HepG2 (cell line): ENCODE data around the gene CHMP5. TPM values are rescaled to one million over a fixed set of nuclear protein-coding genes. Genes with fewer than 3 reads are reported as not detected.

ENCODE experiments used
- ATF3 ChIP-seq: sonication (generic); formaldehyde crosslinking; IDR thresholded peaks from 2 replicates; pipeline ENCODE4 v1.4.0; 2020; ENCODE audit warnings: missing genetic modification reagents
- ATRX ChIP-seq: sonication (generic); formaldehyde crosslinking; IDR thresholded peaks from 2 replicates; pipeline ENCODE4 v1.4.0; 2020; ENCODE audit warnings: missing genetic modification reagents, borderline replicate concordance
- EED ChIP-seq: sonication (generic); formaldehyde crosslinking; IDR thresholded peaks from 2 replicates; pipeline ENCODE4 v1.5.0; 2020; ENCODE audit warnings: mild to moderate bottlenecking, missing genetic modification reagents
- FOXP1 ChIP-seq, 2 experiments: fragments of 450-650 bp in 1 of 2; IDR thresholded peaks; 2 replicates each; pipeline ENCODE4 v1.6.1; 2017 to 2018; ENCODE audit warnings: antibody characterized with exemption in 1 of 2
- HDAC2 ChIP-seq: sonication (generic); formaldehyde crosslinking; IDR thresholded peaks from 2 replicates; pipeline ENCODE4 v1.4.0; 2020; ENCODE audit warnings: missing genetic modification reagents
- HNRNPL ChIP-seq: fragments of 200-400 bp; formaldehyde crosslinking; IDR thresholded peaks from 2 replicates; pipeline ENCODE4 v1.6.1; 2017; ENCODE audit warnings: mild to moderate bottlenecking, low read depth, low read length
- HOXA3 ChIP-seq: sonication (generic); formaldehyde crosslinking; IDR thresholded peaks from 2 replicates; pipeline ENCODE4 v1.5.0; 2020; ENCODE audit warnings: missing genetic modification reagents
- JDP2 ChIP-seq: sonication (generic); formaldehyde crosslinking; IDR thresholded peaks from 2 replicates; pipeline ENCODE4 v1.8.1; 2022; ENCODE audit warnings: missing genetic modification reagents, borderline replicate concordance
- KLF11 ChIP-seq: IDR thresholded peaks from 2 replicates; pipeline ENCODE4 v1.6.1; 2016; ENCODE audit warnings: missing compliant biosample characterization
- NFE2L1 ChIP-seq: sonication (generic); formaldehyde crosslinking; IDR thresholded peaks from 2 replicates; pipeline ENCODE4 v1.4.0; 2020; ENCODE audit warnings: missing genetic modification reagents, mild to moderate bottlenecking, borderline replicate concordance
- PCBP2 ChIP-seq: fragments of 200-400 bp; formaldehyde crosslinking; optimal IDR thresholded peaks from 2 replicates; pipeline ENCODE3; 2018; ENCODE audit warnings: low read length, low read depth; ENCODE audit not compliant: poor library complexity, severe bottlenecking
- SNRNP70 ChIP-seq: fragments of 200-400 bp; formaldehyde crosslinking; IDR thresholded peaks from 2 replicates; pipeline ENCODE4 v1.6.1; 2017; ENCODE audit warnings: mild to moderate bottlenecking, low read depth, low read length, moderate library complexity
- ZFYVE20 ChIP-seq: sonication (generic); formaldehyde crosslinking; IDR thresholded peaks from 2 replicates; pipeline ENCODE4 v1.8.0; 2023; ENCODE audit warnings: low read depth, mild to moderate bottlenecking, moderate library complexity, missing genetic modification reagents, borderline replicate concordance
- ZGPAT ChIP-seq: IDR thresholded peaks from 2 replicates; pipeline ENCODE4 v1.6.1; 2016; ENCODE audit warnings: mild to moderate bottlenecking
- ZNF251 ChIP-seq: sonication (generic); formaldehyde crosslinking; IDR thresholded peaks from 2 replicates; pipeline ENCODE4 v1.9.0; 2021; ENCODE audit warnings: mild to moderate bottlenecking, missing genetic modification reagents
- ZNF574 ChIP-seq: sonication (generic); formaldehyde crosslinking; IDR thresholded peaks from 2 replicates; pipeline ENCODE4 v1.4.0; 2020; ENCODE audit warnings: missing genetic modification reagents
- ZNF674 ChIP-seq: sonication (generic); formaldehyde crosslinking; IDR thresholded peaks from 2 replicates; pipeline ENCODE4 v1.5.0; 2020; ENCODE audit warnings: low read depth, mild to moderate bottlenecking, missing genetic modification reagents
- polyA plus RNA-seq, 8 experiments: library from polyadenylated mRNA; depleted of rRNA in 3 of 8; stranded (reverse) in 7 of 8; unstranded in 1 of 8; fragments of >200 nt; fragmentation: Illumina TruSeq in 4 of 8; extraction: Trizol in 4 of 8; gene quantifications; 2 replicates each; pipeline versions ENCODE4 v1.2.1 to v1.2.3, GENCODE V29; 2011 to 2016; ENCODE audit warnings: low read depth in 4 of 8, missing spikeins in 1 of 8, mixed read lengths in 1 of 8; ENCODE audit not compliant: insufficient read depth in 1 of 8
- total RNA-seq, 5 experiments: library from RNA; depleted of rRNA; stranded (reverse); fragments of >200 nt; fragmentation: Illumina TruSeq; extraction: Trizol; gene quantifications; 2 replicates each; pipeline ENCODE4 v1.2.3, GENCODE V29; 2016; ENCODE audit warnings: low read depth in 1 of 5
- TF ChIP-seq, protein P1 (sequence below): IDR thresholded peaks from 2 replicates; pipeline ENCODE4 v1.4.0; 2020; ENCODE audit warnings: mild to moderate bottlenecking, missing genetic modification reagents
- TF ChIP-seq, protein P2 (sequence below): sonication (generic); formaldehyde crosslinking; IDR thresholded peaks from 2 replicates; pipeline ENCODE4 v1.4.0; 2020; ENCODE audit warnings: missing genetic modification reagents

CHMP5 gene
- total and polyA plus RNA-seq, 2 of the 13 experiments (the other 11 are each of a cell fraction or from before 2014, with no cell fraction given) = 46.0 to 57.3 TPM

DNA sequence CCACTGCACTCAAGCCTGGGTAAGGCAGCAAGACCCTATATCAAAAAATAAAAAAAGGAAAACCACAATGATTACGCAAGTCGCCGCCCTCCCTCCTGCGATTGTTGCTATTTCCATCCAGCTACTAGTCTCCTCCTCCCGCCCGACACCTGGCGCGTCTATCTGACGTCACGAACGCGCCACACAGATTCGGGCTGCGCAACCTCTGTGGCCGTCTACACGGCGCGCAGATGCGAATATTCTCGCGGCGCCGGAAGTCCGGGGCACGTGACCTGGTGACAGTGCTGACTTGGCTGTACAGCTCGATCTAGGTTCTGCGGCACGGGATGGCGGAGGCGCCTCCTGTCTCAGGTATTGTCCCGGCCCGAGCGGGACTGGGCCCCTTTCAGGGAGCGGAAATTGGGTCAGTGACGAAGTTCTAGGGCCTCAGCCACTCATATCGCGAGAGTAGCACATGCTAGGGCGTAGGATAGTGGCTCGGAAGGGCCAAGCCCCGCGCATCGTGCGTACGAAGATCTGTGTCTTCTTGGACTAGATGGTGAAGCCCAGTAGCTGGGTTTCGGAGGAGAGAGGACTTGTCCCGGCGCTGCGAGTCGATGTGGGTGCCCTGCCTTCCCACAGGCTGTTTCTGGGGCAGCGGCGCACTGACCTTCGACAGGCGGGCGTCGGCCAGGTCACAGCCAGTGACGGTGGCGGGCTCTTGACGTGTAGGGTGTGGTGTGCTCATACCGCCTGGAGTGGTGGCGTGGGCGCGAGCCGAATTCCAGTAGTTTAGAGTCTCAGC is 25.6 kb downstream of the CHMP5 start, which contains the start of gene NFX1 (continued):
- TF ChIP-seq, protein P1, sequence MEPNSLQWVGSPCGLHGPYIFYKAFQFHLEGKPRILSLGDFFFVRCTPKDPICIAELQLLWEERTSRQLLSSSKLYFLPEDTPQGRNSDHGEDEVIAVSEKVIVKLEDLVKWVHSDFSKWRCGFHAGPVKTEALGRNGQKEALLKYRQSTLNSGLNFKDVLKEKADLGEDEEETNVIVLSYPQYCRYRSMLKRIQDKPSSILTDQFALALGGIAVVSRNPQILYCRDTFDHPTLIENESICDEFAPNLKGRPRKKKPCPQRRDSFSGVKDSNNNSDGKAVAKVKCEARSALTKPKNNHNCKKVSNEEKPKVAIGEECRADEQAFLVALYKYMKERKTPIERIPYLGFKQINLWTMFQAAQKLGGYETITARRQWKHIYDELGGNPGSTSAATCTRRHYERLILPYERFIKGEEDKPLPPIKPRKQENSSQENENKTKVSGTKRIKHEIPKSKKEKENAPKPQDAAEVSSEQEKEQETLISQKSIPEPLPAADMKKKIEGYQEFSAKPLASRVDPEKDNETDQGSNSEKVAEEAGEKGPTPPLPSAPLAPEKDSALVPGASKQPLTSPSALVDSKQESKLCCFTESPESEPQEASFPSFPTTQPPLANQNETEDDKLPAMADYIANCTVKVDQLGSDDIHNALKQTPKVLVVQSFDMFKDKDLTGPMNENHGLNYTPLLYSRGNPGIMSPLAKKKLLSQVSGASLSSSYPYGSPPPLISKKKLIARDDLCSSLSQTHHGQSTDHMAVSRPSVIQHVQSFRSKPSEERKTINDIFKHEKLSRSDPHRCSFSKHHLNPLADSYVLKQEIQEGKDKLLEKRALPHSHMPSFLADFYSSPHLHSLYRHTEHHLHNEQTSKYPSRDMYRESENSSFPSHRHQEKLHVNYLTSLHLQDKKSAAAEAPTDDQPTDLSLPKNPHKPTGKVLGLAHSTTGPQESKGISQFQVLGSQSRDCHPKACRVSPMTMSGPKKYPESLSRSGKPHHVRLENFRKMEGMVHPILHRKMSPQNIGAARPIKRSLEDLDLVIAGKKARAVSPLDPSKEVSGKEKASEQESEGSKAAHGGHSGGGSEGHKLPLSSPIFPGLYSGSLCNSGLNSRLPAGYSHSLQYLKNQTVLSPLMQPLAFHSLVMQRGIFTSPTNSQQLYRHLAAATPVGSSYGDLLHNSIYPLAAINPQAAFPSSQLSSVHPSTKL = peak; percentile 71; the same call in 1 of the 2 replicates
- TF ChIP-seq ATRX (no peak), ZNF574 (CRISPR knock-in tag) (peak; percentile 90), ZNF674 (CRISPR knock-in tag) (no peak), HDAC2 (CRISPR knock-in tag) (peak; percentile 89), HNRNPL (no peak), FOXP1 (IDR thresholded peaks at IDR 0.05) (peak; percentile 56; the same call in 1 of the 2 replicates), FOXP1 (CRISPR knock-in tag; IDR thresholded peaks at IDR 0.05) (peak; percentile 65), JDP2 (CRISPR knock-in tag) (no peak), ZGPAT (CRISPR knock-in tag) (peak; percentile 95), ZFYVE20 (CRISPR knock-in tag) (no peak), ZNF251 (CRISPR knock-in tag) (no peak), NFE2L1 (CRISPR knock-in tag) (no peak), KLF11 (CRISPR knock-in tag) (0 out of 2 replicates have a peak, but pooled peaks have one; percentile 78), HOXA3 (CRISPR knock-in tag) (peak; percentile 99), PCBP2 (no peak), ATF3 (CRISPR knock-in tag) (peak; percentile 26; the same call in 1 of the 2 replicates), SNRNP70 (no peak), EED (CRISPR knock-in tag) (peak; percentile 68; the same call in 1 of the 2 replicates)
- TF ChIP-seq, protein P2, sequence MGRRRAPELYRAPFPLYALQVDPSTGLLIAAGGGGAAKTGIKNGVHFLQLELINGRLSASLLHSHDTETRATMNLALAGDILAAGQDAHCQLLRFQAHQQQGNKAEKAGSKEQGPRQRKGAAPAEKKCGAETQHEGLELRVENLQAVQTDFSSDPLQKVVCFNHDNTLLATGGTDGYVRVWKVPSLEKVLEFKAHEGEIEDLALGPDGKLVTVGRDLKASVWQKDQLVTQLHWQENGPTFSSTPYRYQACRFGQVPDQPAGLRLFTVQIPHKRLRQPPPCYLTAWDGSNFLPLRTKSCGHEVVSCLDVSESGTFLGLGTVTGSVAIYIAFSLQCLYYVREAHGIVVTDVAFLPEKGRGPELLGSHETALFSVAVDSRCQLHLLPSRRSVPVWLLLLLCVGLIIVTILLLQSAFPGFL = 0 out of 2 replicates have a peak, but pooled peaks have one; percentile 37
